NCI-H2107 treated with DMSO at 0.1 percent for 48 hours (cell line): ENCODE measurements around the gene SLC51A.
"Not testable (repeated sequence)": the region's sequence is repeated elsewhere in the genome, so short reads cannot be mapped to it uniquely, and the experiment has no call there.

Source experiments
- DNase-seq: peaks from one replicate; lab custom pipeline; 2025; ENCODE audit not compliant: unreplicated experiment; lab: John Stamatoyannopoulos, UW

The SLC51A gene

GRCh38 chr3:196237203-196237602, 20.9 kb downstream of the SLC51A start:
- no peak for DNase-seq

DNA sequence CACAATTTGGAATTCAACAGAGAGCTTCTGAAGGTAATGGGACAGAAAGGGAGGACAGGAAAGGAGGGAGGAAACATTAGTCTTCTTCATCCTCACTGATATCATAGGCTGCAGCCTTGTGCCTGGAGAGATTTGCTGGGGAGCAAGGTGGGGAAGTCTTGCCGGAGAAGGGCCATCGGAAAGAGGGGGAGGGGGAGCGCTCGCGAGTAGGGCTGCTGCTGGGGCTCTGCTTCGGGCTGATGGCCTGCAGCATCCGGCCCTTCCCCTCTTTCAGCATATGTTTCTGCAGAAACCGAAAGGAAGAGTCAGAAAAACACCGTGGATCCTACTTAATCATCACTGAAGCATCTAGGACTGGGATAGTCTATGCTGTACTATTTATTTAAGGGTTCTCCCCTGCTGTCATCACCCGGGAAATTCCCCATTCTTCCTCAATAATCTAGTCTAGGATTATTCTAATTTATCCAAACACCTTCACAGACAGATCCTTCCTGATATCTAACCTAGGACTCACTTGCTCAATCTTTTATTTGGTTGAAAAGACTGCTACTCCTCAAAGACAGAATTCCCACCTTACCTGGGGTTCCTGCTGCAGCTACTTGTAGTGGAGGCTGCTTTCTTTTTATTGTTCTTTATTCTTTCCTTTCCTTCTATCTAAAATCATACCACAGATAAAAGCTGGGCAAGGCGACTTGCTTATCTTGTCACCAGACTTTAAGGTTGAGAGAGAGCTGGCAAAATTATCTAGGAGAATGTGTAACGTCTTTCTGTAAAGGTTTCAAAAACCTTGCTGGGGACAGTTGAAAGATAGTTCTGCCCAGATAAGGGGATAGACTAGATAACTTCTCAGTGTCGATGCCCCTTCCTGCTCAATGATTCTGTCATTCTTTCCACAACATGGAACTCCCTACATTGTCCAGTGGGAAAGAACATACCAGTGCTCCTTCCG, 22.6 kb downstream of the SLC51A start:
- no peak for DNase-seq

- DNase-seq, result no peak
Measured at GRCh38 chr3:196240424-196240823, 24.1 kb downstream of the SLC51A start.

DNA sequence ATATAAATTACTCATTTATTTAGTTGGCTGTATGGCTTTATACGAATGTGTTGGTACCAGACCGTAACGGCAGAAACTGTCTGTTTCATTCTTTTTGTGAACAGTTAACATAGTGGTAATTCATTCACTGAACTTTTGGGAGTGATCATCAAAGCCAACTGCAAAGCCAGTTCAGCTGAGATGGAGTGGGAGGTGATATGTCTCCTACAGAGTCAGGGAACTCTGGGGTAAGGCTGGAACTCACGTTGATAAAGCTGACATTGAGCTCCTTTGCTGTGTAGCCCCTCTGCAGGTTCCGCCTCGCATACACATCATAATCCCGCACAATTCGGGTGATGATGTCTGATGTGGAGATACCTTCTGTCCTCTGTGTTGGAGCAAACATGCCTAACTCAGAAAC, 25.4 kb downstream of the SLC51A start:
- DNase-seq, result no peak

- DNase-seq, result not testable (repeated sequence)
Measured at GRCh38 chr3:196244166-196244565, 27.8 kb downstream of the SLC51A start.

GRCh38 chr3:196246612-196247308, 30.4 kb downstream of the SLC51A start:
- DNase-seq, result no peak

DNA sequence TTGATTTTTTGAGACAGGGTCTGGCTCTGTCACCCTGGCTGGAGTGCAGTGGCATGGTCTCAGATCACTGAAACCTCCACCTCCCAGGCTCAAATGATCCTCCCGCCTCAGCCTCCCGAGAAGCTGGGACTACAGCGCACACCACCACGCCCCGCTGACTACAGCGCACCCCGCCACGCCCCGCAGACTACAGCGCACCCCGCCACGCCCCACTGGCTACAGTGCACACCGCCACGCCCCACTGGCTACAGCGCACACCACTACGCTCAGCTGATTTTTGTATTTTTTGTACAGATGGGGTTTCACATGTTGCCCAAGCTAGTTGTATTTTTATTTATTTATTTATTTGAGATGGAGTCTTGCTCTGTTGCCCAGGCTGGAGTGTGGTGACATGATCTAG, 35.6 kb downstream of the SLC51A start:
- DNase-seq, result no peak

DNA sequence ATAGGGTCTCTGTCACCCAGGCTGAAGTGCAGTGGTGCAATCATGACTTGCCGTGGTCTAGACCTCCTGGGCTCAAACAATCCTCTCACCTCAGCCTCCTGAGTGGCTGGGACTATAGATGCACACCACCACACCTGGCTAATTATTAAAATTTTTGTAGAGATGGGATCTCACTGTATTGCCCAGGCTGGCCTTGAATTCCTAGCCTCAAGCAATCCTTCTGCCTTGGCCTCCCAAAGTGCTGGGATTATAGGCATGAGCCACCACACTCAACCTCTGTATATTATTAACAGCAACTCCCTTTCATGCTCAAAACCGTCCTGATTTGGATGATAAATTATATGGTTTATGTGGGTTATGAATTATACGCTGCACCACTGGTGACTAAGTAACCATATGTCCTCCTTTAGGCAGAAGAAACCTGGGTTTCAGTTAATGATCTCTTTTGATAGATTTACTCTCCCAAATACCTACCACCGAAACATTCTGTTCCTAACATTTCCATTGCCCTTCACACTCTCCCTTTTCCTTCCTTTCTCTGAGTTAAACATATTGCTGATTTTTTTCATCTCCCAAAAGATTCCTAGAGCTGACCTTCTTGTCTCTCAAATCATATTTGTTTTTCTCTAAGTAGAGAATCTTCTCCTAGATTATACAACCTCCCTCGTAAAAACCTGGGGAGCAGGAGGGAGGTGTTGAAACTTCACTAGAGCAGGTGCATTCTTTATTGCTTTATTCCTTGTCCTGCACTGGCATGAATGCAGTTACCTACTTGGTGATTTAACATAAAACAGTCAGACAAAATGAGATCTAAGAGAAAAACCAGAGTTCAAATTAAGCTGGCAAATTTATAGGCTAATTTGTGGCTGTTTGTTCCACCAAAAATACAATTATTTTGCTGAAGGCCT, 38.3 kb downstream of the SLC51A start:
- no peak for DNase-seq

DNA sequence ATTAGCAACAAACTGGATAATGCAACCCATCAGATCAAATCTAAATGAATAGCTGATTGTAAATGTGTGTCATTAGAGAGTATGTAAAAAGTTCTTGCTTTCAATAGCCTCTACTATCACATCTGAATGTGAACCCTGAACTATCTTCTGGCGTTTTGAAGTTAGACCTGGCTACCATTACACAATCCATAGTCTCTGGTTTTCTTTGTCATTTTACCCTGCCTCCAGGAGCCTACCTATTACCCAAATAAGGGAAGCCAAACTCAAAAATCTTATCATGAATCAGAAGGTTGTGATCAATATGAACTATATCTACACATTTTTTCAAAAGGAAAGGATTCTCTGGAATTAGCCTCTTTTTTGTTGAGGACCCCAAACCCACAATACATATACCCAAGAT, 39.4 kb downstream of the SLC51A start:
- no peak for DNase-seq

- DNase-seq, result no peak
Measured at GRCh38 chr3:196260784-196261183, 44.5 kb downstream of the SLC51A start.

DNA sequence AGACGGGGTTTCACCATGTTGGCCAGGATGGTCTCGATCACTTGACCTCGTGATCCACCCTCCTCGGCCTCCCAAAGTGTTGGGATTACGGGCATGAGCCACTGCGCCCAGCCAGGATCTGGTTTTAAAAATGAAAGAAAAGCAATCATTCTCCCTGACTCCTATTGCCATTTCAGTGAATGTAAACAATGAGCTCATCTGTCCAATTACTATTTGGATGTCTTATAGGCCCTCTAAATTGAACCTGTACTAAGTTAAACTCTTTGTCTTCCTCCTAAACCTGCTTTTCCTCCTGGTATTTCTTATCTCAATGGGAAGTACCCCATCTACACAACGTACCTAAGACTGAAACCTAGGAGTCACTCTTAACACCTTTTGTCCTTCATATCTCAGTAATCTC, 47.5 kb downstream of the SLC51A start:
- DNase-seq, result no peak

- no peak for DNase-seq
Measured at GRCh38 chr3:196268284-196269163, 52.2 kb downstream of the SLC51A start.

- no peak for DNase-seq
Measured at GRCh38 chr3:196270499-196270898, 54.2 kb downstream of the SLC51A start.

GRCh38 chr3:196272826-196273225, 56.5 kb downstream of the SLC51A start:
- no peak for DNase-seq

- DNase-seq, result no peak
Measured at GRCh38 chr3:196273655-196274054, 57.3 kb downstream of the SLC51A start.

DNA sequence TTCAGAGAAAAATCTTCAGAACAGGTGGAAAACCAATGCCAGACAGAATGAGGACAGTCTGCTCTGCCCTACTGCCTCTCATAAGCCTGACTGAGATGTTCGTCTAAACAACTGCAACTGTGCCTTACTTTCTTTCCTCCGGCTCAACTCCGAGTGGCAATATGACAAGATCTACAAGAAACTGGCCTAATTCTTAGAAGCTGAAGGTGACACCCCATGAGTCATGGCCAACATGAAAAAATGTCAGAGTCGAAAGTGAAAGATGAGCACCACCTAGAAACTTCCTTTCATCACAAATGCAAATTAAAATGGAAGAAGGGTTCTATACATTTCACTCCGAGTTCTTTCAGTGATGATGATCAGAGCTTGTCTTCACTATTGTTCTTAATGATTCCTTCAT, 58.3 kb downstream of the SLC51A start:
- DNase-seq, result no peak

GRCh38 chr3:196275126-196275525, 58.8 kb downstream of the SLC51A start:
- no peak for DNase-seq

DNA sequence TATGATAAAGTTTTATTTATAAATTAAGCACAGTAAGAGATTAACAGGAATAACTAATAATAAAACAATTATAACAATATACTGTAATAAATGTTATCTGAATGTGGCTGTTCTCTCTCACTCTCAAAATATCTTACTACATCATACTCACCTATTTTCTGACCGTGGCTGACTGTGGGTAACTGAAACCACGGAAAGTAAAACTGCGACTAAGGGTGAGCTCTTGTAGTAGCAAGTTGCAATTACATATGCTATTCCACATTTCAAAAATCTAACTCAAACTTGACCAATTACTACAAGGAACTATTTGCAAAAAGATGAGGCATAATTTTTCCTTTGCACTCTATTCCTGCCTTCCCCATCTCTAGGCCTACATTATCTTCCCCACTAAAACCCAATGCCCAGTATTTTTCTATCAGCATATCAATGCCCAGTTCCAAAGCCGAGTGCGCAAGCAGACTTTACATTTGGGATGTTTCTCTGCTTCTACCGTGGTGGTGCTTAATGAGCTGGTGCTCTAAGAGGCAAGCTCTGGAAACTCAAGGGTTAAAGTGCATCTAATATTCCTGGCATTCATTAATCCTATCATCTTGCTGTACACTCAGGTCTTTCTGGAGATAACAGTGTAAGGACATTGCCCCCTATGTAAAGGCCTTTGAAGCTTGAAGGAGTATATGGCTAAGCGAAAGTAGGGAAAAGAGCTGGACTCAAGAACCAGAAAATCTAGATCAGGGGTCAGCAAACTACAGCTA, 64.5 kb downstream of the SLC51A start:
- DNase-seq, result no peak

- DNase-seq, result no peak
Measured at GRCh38 chr3:196281962-196282361, 65.6 kb downstream of the SLC51A start.
